ENCODE data around the gene LAMC3.
"Not testable (repeated sequence)": the region's sequence is repeated elsewhere in the genome, so short reads cannot be mapped to it uniquely, and the experiment has no call there.

Gene LAMC3

GRCh38 chr9:130991778-130992681 lies 16.9 kb upstream of the LAMC3 start:
- DNase-seq (ENCODE audit: low spot score), result peak; percentile 28

GRCh38 chr9:130992682-130993032 lies 16.3 kb upstream of the LAMC3 start:
- no peak for DNase-seq (ENCODE audit: low spot score)

- no peak for DNase-seq (ENCODE audit: low spot score)
These were observed 15.5 kb upstream of the LAMC3 start for GRCh38 chr9:130993303-130994030.

GRCh38 chr9:130994135-130995085 lies 14.6 kb upstream of the LAMC3 start:
- no peak for DNase-seq (ENCODE audit: low spot score)

- no peak for DNase-seq (ENCODE audit: low spot score)
These were observed 13.6 kb upstream of the LAMC3 start for GRCh38 chr9:130995086-130996011.

- no peak for DNase-seq (ENCODE audit: low spot score)
These were observed 12.8 kb upstream of the LAMC3 start for GRCh38 chr9:130996205-130996604.

- DNase-seq (ENCODE audit: low spot score), result no peak
These were observed 12.1 kb upstream of the LAMC3 start for GRCh38 chr9:130996676-130997394.

- no peak for DNase-seq (ENCODE audit: low spot score)
These were observed 11.6 kb upstream of the LAMC3 start for GRCh38 chr9:130997395-130997684.

GRCh38 chr9:130997925-130998596 lies 10.9 kb upstream of the LAMC3 start:
- peak; percentile 88 for DNase-seq (ENCODE audit: low spot score)

GRCh38 chr9:130998597-130999244 lies 10.3 kb upstream of the LAMC3 start:
- no peak for DNase-seq (ENCODE audit: low spot score)

GRCh38 chr9:130999245-130999623 lies 9.7 kb upstream of the LAMC3 start:
- DNase-seq (ENCODE audit: low spot score), result no peak

GRCh38 chr9:131000526-131000925 lies 8.4 kb upstream of the LAMC3 start:
- not testable (repeated sequence) for DNase-seq (ENCODE audit: low spot score)

- no peak for DNase-seq (ENCODE audit: low spot score)
These were observed 8.0 kb upstream of the LAMC3 start for GRCh38 chr9:131001021-131001420.

GRCh38 chr9:131001990-131002389 lies 7.0 kb upstream of the LAMC3 start:
- DNase-seq (ENCODE audit: low spot score), result no peak

- no peak for DNase-seq (ENCODE audit: low spot score)
These were observed 2.4 kb upstream of the LAMC3 start for GRCh38 chr9:131006601-131007000.

- DNase-seq (ENCODE audit: low spot score), result no peak
These were observed 888 bp upstream of the LAMC3 start for GRCh38 chr9:131008086-131008485.

- no peak for DNase-seq (ENCODE audit: low spot score)
These were observed 438 bp upstream of the LAMC3 start for GRCh38 chr9:131008563-131008908.

- no peak for DNase-seq (ENCODE audit: low spot score)
These were observed 1.7 kb downstream of the LAMC3 start for GRCh38 chr9:131010482-131011273.

All from D341Med (cell line).